Kidney epithelial cell (primary cell): Measurements from ENCODE around the gene DCDC2C. TPM values are rescaled to one million over a fixed set of nuclear protein-coding genes. Genes with fewer than 3 reads are reported as not detected.

Experiments
- DNase-seq: peaks from one replicate; pipeline ENCODE4 v3.0.0-alpha.2; 2010; ENCODE audit warnings: low read depth
- H3K27me3 ChIP-seq: 2 replicates; pipeline ENCODE4 v1.6.0; 2011; ENCODE audit warnings: low read length; ENCODE audit not compliant: control insufficient read depth, insufficient read depth
- H3K36me3 ChIP-seq: 2 replicates; pipeline ENCODE4 v1.5.1; 2011; ENCODE audit warnings: low read length; ENCODE audit not compliant: control insufficient read depth, insufficient read depth
- H3K4me3 ChIP-seq: 2 replicates; pipeline ENCODE4 v1.5.1; 2011; ENCODE audit warnings: low read depth, mild to moderate bottlenecking, control low read depth, low read length
- total RNA-seq: library from RNA; depleted of rRNA; stranded (reverse); fragments of >200 nt; gene quantifications from 2 replicates; pipeline ENCODE4 v1.2.3, GENCODE V29; 2015
- TF ChIP-seq, protein P1 (sequence below): IDR thresholded peaks from 2 replicates; pipeline ENCODE4 v1.5.1; 2011; ENCODE audit warnings: mild to moderate bottlenecking, moderate library complexity, low read length, control low read depth, inconsistent platforms; ENCODE audit not compliant: insufficient read depth, poor library complexity, severe bottlenecking

DCDC2C gene
- total RNA-seq, 1 donor from 2014 or later = not detected

GRCh38 chr2:3731829-3732228 is 28.5 kb downstream of the DCDC2C start:
- DNase-seq = no peak
- no peak overlapping the region for H3K4me3 ChIP-seq
- H3K27me3 ChIP-seq = no peaks in the 10 kb centered on the region
- no peaks in the 10 kb centered on the region for H3K36me3 ChIP-seq
- TF ChIP-seq, protein P1, sequence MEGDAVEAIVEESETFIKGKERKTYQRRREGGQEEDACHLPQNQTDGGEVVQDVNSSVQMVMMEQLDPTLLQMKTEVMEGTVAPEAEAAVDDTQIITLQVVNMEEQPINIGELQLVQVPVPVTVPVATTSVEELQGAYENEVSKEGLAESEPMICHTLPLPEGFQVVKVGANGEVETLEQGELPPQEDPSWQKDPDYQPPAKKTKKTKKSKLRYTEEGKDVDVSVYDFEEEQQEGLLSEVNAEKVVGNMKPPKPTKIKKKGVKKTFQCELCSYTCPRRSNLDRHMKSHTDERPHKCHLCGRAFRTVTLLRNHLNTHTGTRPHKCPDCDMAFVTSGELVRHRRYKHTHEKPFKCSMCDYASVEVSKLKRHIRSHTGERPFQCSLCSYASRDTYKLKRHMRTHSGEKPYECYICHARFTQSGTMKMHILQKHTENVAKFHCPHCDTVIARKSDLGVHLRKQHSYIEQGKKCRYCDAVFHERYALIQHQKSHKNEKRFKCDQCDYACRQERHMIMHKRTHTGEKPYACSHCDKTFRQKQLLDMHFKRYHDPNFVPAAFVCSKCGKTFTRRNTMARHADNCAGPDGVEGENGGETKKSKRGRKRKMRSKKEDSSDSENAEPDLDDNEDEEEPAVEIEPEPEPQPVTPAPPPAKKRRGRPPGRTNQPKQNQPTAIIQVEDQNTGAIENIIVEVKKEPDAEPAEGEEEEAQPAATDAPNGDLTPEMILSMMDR = no peak

- DNase-seq = no peak
- TF ChIP-seq, protein P1 = no peak
- H3K36me3 ChIP-seq = no peaks in the 10 kb centered on the region
- H3K27me3 ChIP-seq = no peaks in the 10 kb centered on the region
- H3K4me3 ChIP-seq = no peak overlapping the region
Observed at GRCh38 chr2:3736112-3736511, 32.7 kb downstream of the DCDC2C start.

DNA sequence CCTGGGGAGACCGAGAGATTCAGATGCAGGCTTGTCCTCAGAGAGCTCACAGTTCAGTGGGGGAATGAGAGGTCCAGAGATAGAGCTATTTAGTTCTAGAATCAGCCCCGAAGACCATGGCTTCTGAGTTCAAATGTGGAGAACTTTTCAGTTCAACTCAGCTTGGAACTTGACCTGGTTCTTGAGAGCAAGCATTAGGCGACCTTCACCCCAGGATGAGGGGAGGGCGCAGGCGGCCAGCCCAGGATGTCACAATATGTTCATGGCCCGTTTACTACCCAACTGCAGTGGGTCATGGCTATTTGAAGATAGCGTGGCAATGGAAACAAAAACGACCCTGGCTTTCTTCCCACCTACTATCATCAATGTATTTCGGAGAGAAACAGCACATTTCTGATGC is 33.8 kb downstream of the DCDC2C start:
- Histone ChIP-seq H3K4me3 (no peak overlapping the region), H3K27me3 (no peaks in the 10 kb centered on the region), H3K36me3 (no peaks in the 10 kb centered on the region)
- DNase-seq = no peak
- TF ChIP-seq, protein P1 = no peak

GRCh38 chr2:3738454-3738853 is 35.1 kb downstream of the DCDC2C start:
- no peak for DNase-seq
- Histone ChIP-seq H3K4me3 (no peak overlapping the region), H3K36me3 (no peaks in the 10 kb centered on the region), H3K27me3 (no peaks in the 10 kb centered on the region)
- TF ChIP-seq, protein P1 = peak; percentile 34

DNA sequence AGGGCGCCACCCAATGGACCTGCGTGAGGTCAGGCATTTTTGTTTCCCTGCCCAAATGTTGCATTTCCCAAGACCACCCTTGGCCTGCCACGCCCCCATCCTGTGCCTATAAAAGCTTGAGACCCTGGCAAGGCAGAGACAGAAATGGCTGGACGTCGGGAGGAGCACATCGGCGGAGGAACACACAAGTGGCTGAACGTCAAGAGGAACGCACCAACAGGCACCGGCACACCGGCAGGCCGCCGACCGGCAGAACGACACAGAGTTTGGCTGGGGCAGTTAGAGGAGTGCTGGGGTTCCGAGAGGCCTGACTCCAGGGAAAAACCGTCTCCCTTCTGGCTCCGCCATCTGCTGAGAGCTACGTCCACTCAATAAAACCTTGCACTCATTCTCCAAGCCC is 35.9 kb downstream of the DCDC2C start:
- no peaks in the 10 kb centered on the region for H3K27me3 ChIP-seq
- H3K36me3 ChIP-seq = no peaks in the 10 kb centered on the region
- no peak overlapping the region for H3K4me3 ChIP-seq
- TF ChIP-seq, protein P1 = no peak
- no peak for DNase-seq

- TF ChIP-seq, protein P1 = no peak
- DNase-seq = no peak
- no peaks in the 10 kb centered on the region for H3K36me3 ChIP-seq
- no peaks in the 10 kb centered on the region for H3K27me3 ChIP-seq
- no peak overlapping the region for H3K4me3 ChIP-seq
Observed at GRCh38 chr2:3741396-3741795, 38.0 kb downstream of the DCDC2C start.
